HepG2 (cell line): ENCODE data around the gene ECSIT. TPM values are rescaled to one million over a fixed set of nuclear protein-coding genes. Genes with fewer than 3 reads are reported as not detected.

Experiments
- ATF1 ChIP-seq: IDR thresholded peaks from 2 replicates; pipeline ENCODE4 v1.6.1; 2016; ENCODE audit warnings: mild to moderate bottlenecking, control low read depth
- DR1 ChIP-seq: sonication (generic); formaldehyde crosslinking; IDR thresholded peaks from 2 replicates; pipeline ENCODE4 v1.8.0; 2021; ENCODE audit warnings: mild to moderate bottlenecking, missing genetic modification reagents, inconsistent platforms
- ELF3 ChIP-seq: IDR thresholded peaks from 2 replicates; pipeline ENCODE4 v1.6.1; 2016; ENCODE audit warnings: missing genetic modification reagents, missing compliant biosample characterization
- KDM4B ChIP-seq: sonication (generic); formaldehyde crosslinking; IDR thresholded peaks from 2 replicates; pipeline ENCODE4 v1.4.0; 2020; ENCODE audit warnings: missing genetic modification reagents
- KLF12 ChIP-seq: sonication (generic); formaldehyde crosslinking; IDR thresholded peaks from 2 replicates; pipeline ENCODE4 v1.4.0; 2020; ENCODE audit warnings: missing genetic modification reagents, borderline replicate concordance
- PATZ1 ChIP-seq: sonication (generic); formaldehyde crosslinking; IDR thresholded peaks from 2 replicates; pipeline ENCODE4 v1.4.0; 2020; ENCODE audit warnings: missing genetic modification reagents
- PPARG ChIP-seq: conservative IDR thresholded peaks from 2 replicates; pipeline ENCODE4 v1.6.1; 2016; ENCODE audit warnings: missing biosample characterization, missing genetic modification reagents
- SAP130 ChIP-seq: IDR thresholded peaks from 2 replicates; pipeline ENCODE4 v1.6.1; 2016; ENCODE audit warnings: low read depth
- SOX5 ChIP-seq: IDR thresholded peaks from 2 replicates; pipeline ENCODE4 v1.6.1; 2016; ENCODE audit warnings: borderline replicate concordance
- SRSF4 ChIP-seq: fragments of 200-400 bp; formaldehyde crosslinking; IDR thresholded peaks from one replicate; pipeline ENCODE4 v1.6.1; 2018; ENCODE audit warnings: mild to moderate bottlenecking, low read depth, low read length, moderate library complexity; ENCODE audit not compliant: poor library complexity, severe bottlenecking
- TAF1 ChIP-seq: sonication (generic); formaldehyde crosslinking; IDR thresholded peaks from 2 replicates; pipeline ENCODE4 v1.4.0; 2020; ENCODE audit warnings: missing genetic modification reagents
- TFE3 ChIP-seq: IDR thresholded peaks from 2 replicates; pipeline ENCODE4 v1.6.1; 2016
- ZBTB21 ChIP-seq: sonication (generic); formaldehyde crosslinking; IDR thresholded peaks from 2 replicates; pipeline ENCODE4 v1.4.0; 2020; ENCODE audit warnings: missing genetic modification reagents
- ZNF205 ChIP-seq: IDR thresholded peaks from 2 replicates; pipeline ENCODE4 v1.6.1; 2018; ENCODE audit warnings: missing biosample characterization, missing genetic modification reagents
- ZNF333 ChIP-seq: sonication (generic); formaldehyde crosslinking; IDR thresholded peaks from 2 replicates; pipeline ENCODE4 v1.4.0; 2020; ENCODE audit warnings: mild to moderate bottlenecking, missing genetic modification reagents, borderline replicate concordance
- ZNF431 ChIP-seq: sonication (generic); formaldehyde crosslinking; IDR thresholded peaks from 2 replicates; pipeline ENCODE4 v1.9.0; 2022; ENCODE audit warnings: missing genetic modification reagents, low read depth, mild to moderate bottlenecking, borderline replicate concordance
- ZNF484 ChIP-seq: sonication (generic); formaldehyde crosslinking; IDR thresholded peaks from 2 replicates; pipeline ENCODE4 v1.5.1; 2020; ENCODE audit warnings: mild to moderate bottlenecking, low read depth, missing genetic modification reagents, borderline replicate concordance
- ZNF501 ChIP-seq: sonication (generic); formaldehyde crosslinking; IDR thresholded peaks from 2 replicates; pipeline ENCODE4 v1.5.1; 2020; ENCODE audit warnings: mild to moderate bottlenecking, moderate library complexity, missing genetic modification reagents
- ZNF580 ChIP-seq: IDR thresholded peaks from 2 replicates; pipeline ENCODE4 v1.6.1; 2016; ENCODE audit warnings: low read depth, borderline replicate concordance
- ZNF790 ChIP-seq: sonication (generic); formaldehyde crosslinking; IDR thresholded peaks from 2 replicates; pipeline ENCODE4 v1.8.0; 2022; ENCODE audit warnings: missing genetic modification reagents, mild to moderate bottlenecking, borderline replicate concordance
- ZXDC ChIP-seq: sonication (generic); formaldehyde crosslinking; IDR thresholded peaks from 2 replicates; pipeline ENCODE4 v1.5.0; 2020; ENCODE audit warnings: mild to moderate bottlenecking, missing genetic modification reagents
- polyA plus RNA-seq, 8 experiments: library from polyadenylated mRNA; depleted of rRNA in 3 of 8; stranded (reverse) in 7 of 8; unstranded in 1 of 8; fragments of >200 nt; fragmentation: Illumina TruSeq in 4 of 8; extraction: Trizol in 4 of 8; gene quantifications; 2 replicates each; pipeline versions ENCODE4 v1.2.1 to v1.2.3, GENCODE V29; 2011 to 2016; ENCODE audit warnings: low read depth in 4 of 8, missing spikeins in 1 of 8, mixed read lengths in 1 of 8; ENCODE audit not compliant: insufficient read depth in 1 of 8
- total RNA-seq, 5 experiments: library from RNA; depleted of rRNA; stranded (reverse); fragments of >200 nt; fragmentation: Illumina TruSeq; extraction: Trizol; gene quantifications; 2 replicates each; pipeline ENCODE4 v1.2.3, GENCODE V29; 2016; ENCODE audit warnings: low read depth in 1 of 5
- TF ChIP-seq, protein P1 (sequence below): sonication (generic); formaldehyde crosslinking; IDR thresholded peaks from 2 replicates; pipeline ENCODE4 v1.5.0; 2020; ENCODE audit warnings: missing genetic modification reagents

Gene ECSIT
- total and polyA plus RNA-seq, 2 of the 13 experiments (the other 11 are each of a cell fraction or from before 2014, with no cell fraction given), result 36.4 to 62.3 TPM

- TF ChIP-seq ZXDC (CRISPR knock-in tag) (no peak), KDM4B (CRISPR knock-in tag) (no peak), SOX5 (CRISPR knock-in tag) (peak; percentile 31; the same call in 1 of the 2 replicates), ELF3 (CRISPR knock-in tag) (peak; percentile 54; the same call in 1 of the 2 replicates), KLF12 (no peak), ATF1 (CRISPR knock-in tag) (peak; percentile 46; the same call in 1 of the 2 replicates), TFE3 (peak; percentile 16; the same call in 1 of the 2 replicates), PPARG (CRISPR knock-in tag) (no peak), DR1 (CRISPR knock-in tag) (0 out of 2 replicates have a peak, but pooled peaks have one; percentile 47), ZNF501 (CRISPR knock-in tag) (peak; percentile 67; the same call in 1 of the 2 replicates), ZNF484 (CRISPR knock-in tag) (no peak), ZNF431 (CRISPR knock-in tag) (0 out of 2 replicates have a peak, but pooled peaks have one; percentile 56), SAP130 (CRISPR knock-in tag) (peak; percentile 44; the same call in 1 of the 2 replicates), ZNF580 (CRISPR knock-in tag) (peak; percentile 31; the same call in 1 of the 2 replicates), PATZ1 (peak; percentile 81), ZNF790 (CRISPR knock-in tag) (no peak), SRSF4 (no peak), ZNF205 (no peak), ZBTB21 (CRISPR knock-in tag) (peak; percentile 37; the same call in 1 of the 2 replicates), TAF1 (CRISPR knock-in tag) (peak; percentile 42; the same call in 1 of the 2 replicates), ZNF333 (CRISPR knock-in tag) (no peak)
- TF ChIP-seq, protein P1, sequence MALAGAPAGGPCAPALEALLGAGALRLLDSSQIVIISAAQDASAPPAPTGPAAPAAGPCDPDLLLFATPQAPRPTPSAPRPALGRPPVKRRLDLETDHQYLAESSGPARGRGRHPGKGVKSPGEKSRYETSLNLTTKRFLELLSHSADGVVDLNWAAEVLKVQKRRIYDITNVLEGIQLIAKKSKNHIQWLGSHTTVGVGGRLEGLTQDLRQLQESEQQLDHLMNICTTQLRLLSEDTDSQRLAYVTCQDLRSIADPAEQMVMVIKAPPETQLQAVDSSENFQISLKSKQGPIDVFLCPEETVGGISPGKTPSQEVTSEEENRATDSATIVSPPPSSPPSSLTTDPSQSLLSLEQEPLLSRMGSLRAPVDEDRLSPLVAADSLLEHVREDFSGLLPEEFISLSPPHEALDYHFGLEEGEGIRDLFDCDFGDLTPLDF (CRISPR knock-in tag), result no peak
Measured at GRCh38 chr19:11535792-11536595, 7.1 kb upstream of the ECSIT start (continued).
